ENCODE data around the gene ATAD3A.
"Not testable (repeated sequence)": the region's sequence is repeated elsewhere in the genome, so short reads cannot be mapped to it uniquely, and the experiment has no call there.

DNA sequence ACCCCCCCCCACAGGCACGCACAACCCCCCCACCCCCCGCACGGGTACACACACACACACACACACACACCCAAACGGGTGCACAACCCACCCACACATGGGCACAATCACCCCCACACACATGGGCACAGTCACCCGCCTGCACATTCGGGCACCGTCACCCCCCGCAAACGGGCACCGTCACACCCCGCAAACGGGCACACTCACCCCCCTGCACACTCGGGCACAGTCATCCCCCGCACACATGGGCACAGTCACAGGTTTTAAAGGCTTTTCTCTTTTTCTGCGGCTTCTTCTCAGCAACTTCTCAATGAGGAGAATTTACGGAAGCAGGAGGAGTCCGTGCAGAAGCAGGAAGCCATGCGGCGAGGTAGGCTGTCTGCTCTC lies 6.7 kb downstream of the ATAD3A start:
- TF ChIP-seq, protein P1, sequence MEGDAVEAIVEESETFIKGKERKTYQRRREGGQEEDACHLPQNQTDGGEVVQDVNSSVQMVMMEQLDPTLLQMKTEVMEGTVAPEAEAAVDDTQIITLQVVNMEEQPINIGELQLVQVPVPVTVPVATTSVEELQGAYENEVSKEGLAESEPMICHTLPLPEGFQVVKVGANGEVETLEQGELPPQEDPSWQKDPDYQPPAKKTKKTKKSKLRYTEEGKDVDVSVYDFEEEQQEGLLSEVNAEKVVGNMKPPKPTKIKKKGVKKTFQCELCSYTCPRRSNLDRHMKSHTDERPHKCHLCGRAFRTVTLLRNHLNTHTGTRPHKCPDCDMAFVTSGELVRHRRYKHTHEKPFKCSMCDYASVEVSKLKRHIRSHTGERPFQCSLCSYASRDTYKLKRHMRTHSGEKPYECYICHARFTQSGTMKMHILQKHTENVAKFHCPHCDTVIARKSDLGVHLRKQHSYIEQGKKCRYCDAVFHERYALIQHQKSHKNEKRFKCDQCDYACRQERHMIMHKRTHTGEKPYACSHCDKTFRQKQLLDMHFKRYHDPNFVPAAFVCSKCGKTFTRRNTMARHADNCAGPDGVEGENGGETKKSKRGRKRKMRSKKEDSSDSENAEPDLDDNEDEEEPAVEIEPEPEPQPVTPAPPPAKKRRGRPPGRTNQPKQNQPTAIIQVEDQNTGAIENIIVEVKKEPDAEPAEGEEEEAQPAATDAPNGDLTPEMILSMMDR (IDR thresholded peaks at IDR 0.05) = not testable (repeated sequence)
- TF ChIP-seq, protein P2, sequence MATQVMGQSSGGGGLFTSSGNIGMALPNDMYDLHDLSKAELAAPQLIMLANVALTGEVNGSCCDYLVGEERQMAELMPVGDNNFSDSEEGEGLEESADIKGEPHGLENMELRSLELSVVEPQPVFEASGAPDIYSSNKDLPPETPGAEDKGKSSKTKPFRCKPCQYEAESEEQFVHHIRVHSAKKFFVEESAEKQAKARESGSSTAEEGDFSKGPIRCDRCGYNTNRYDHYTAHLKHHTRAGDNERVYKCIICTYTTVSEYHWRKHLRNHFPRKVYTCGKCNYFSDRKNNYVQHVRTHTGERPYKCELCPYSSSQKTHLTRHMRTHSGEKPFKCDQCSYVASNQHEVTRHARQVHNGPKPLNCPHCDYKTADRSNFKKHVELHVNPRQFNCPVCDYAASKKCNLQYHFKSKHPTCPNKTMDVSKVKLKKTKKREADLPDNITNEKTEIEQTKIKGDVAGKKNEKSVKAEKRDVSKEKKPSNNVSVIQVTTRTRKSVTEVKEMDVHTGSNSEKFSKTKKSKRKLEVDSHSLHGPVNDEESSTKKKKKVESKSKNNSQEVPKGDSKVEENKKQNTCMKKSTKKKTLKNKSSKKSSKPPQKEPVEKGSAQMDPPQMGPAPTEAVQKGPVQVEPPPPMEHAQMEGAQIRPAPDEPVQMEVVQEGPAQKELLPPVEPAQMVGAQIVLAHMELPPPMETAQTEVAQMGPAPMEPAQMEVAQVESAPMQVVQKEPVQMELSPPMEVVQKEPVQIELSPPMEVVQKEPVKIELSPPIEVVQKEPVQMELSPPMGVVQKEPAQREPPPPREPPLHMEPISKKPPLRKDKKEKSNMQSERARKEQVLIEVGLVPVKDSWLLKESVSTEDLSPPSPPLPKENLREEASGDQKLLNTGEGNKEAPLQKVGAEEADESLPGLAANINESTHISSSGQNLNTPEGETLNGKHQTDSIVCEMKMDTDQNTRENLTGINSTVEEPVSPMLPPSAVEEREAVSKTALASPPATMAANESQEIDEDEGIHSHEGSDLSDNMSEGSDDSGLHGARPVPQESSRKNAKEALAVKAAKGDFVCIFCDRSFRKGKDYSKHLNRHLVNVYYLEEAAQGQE (IDR thresholded peaks at IDR 0.05; ENCODE audit: insufficient read depth in 1 of 2, low read depth in 2 of 2, low read length in 1 of 2) = not testable (repeated sequence)
- TF ChIP-seq SIN3A (IDR thresholded peaks at IDR 0.05; ENCODE audit: borderline replicate concordance, insufficient read depth, low read depth, low read length); POLR2AphosphoS5 (IDR thresholded peaks at IDR 0.05; ENCODE audit: low read depth, low read length); TCF7L2 (IDR thresholded peaks at IDR 0.05; ENCODE audit: low read depth, low read length): not testable (repeated sequence)
